GM19099 (cell line): ENCODE results near the gene THEM4.
A peak's percentile ranks its signal among the peaks of the same experiment; 100 is the strongest.

Experiments used
- POLR2A ChIP-seq: IDR thresholded peaks from 3 replicates; pipeline ENCODE4 v1.6.1; 2011; ENCODE audit warnings: low read depth; ENCODE audit not compliant: insufficient read length; ENCODE audit errors: extremely low read depth

The THEM4 gene

GRCh38 chr1:151909167-151910149 lies at the start of gene THEM4:
TSS of gene THEM4 (minus strand) at chr1:151909511. CDS start at chr1:151909458, 53 bp downstream.
- TF ChIP-seq POLR2A = peak; percentile 90

GRCh38 chr1:151958959-151959358 lies 49.6 kb upstream of the THEM4 start:
- no peak for TF ChIP-seq POLR2A

GRCh38 chr1:151956957-151957497 lies 47.7 kb upstream of the THEM4 start:
- TF ChIP-seq POLR2A = no peak

- no peak for TF ChIP-seq POLR2A
Measured at GRCh38 chr1:151953409-151954094, 44.2 kb upstream of the THEM4 start.

GRCh38 chr1:151952811-151953210 lies 43.5 kb upstream of the THEM4 start:
- no peak for TF ChIP-seq POLR2A

GRCh38 chr1:151949371-151950193 lies 40.3 kb upstream of the THEM4 start:
- TF ChIP-seq POLR2A = no peak

GRCh38 chr1:151948506-151948905 lies 39.2 kb upstream of the THEM4 start:
- no peak for TF ChIP-seq POLR2A

- no peak for TF ChIP-seq POLR2A
Measured at GRCh38 chr1:151947140-151947539, 37.8 kb upstream of the THEM4 start.

GRCh38 chr1:151945725-151946722 lies 36.7 kb upstream of the THEM4 start:
- TF ChIP-seq POLR2A = no peak

GRCh38 chr1:151944857-151945575 lies 35.7 kb upstream of the THEM4 start:
- TF ChIP-seq POLR2A = no peak

- TF ChIP-seq POLR2A = no peak
Measured at GRCh38 chr1:151944126-151944856, 35.0 kb upstream of the THEM4 start.

- TF ChIP-seq POLR2A = no peak
Measured at GRCh38 chr1:151943591-151943990, 34.3 kb upstream of the THEM4 start.
